ENCODE measurements around the gene TMPRSS9.

Gene TMPRSS9

DNA sequence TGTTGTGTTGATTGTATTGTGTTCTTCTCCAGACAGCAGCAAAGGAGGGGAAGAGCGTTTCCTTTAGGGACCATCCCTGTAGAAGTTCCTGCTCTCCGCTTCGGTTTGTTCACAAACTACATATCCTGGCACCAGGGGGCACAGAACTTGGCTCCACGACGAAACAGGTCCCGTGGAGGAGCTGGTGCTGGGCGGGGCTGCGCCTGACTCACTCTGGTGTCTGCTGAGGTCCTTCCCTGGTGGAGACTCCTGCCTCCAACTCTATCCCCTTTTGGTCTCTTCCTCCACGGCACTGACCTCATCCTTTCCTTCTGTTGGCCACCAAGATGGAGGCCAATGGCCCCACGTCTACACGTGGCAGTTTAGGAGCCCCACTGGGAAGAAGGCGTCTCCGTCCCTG lies 14.7 kb downstream of the TMPRSS9 start:
- Histone ChIP-seq H3K27me3 (ENCODE audit: control insufficient read depth, insufficient read depth, low read length) (no peaks in the 10 kb centered on the region), H3K4me3 (ENCODE audit: low read depth, low read length) (no peak overlapping the region), H3K4me1 (ENCODE audit: control insufficient read depth, insufficient read depth, low read length) (no peaks in the 10 kb centered on the region), H3K9me3 (ENCODE audit: control insufficient read depth, insufficient read depth, low read length) (no peaks in the 10 kb centered on the region), H3K9ac (ENCODE audit: low read depth, low read length) (no peak overlapping the region), H3K36me3 (ENCODE audit: control insufficient read depth, insufficient read depth, low read length) (no peaks in the 10 kb centered on the region)

GRCh38 chr19:2375353-2376121 lies 15.5 kb downstream of the TMPRSS9 start:
- Histone ChIP-seq H3K27me3 (ENCODE audit: control insufficient read depth, insufficient read depth, low read length) (no peaks in the 10 kb centered on the region), H3K36me3 (ENCODE audit: control insufficient read depth, insufficient read depth, low read length) (no peaks in the 10 kb centered on the region)

GRCh38 chr19:2376784-2377519 lies 16.9 kb downstream of the TMPRSS9 start:
- Histone ChIP-seq H3K9ac (ENCODE audit: low read depth, low read length) (no peak overlapping the region), H3K4me3 (ENCODE audit: low read depth, low read length) (no peak overlapping the region), H3K4me1 (ENCODE audit: control insufficient read depth, insufficient read depth, low read length) (no peaks in the 10 kb centered on the region), H3K27me3 (ENCODE audit: control insufficient read depth, insufficient read depth, low read length) (no peaks in the 10 kb centered on the region), H3K9me3 (ENCODE audit: control insufficient read depth, insufficient read depth, low read length) (no peaks in the 10 kb centered on the region), H3K36me3 (ENCODE audit: control insufficient read depth, insufficient read depth, low read length) (no peaks in the 10 kb centered on the region)

More at GRCh38 chr19:2375353-2376121, 15.5 kb downstream of the TMPRSS9 start:
- Histone ChIP-seq H3K9me3 (ENCODE audit: control insufficient read depth, insufficient read depth, low read length) (no peaks in the 10 kb centered on the region), H3K9ac (ENCODE audit: low read depth, low read length) (no peak overlapping the region), H3K4me3 (ENCODE audit: low read depth, low read length) (no peak overlapping the region), H3K4me1 (ENCODE audit: control insufficient read depth, insufficient read depth, low read length) (no peaks in the 10 kb centered on the region)

GRCh38 chr19:2380567-2380966 lies 20.5 kb downstream of the TMPRSS9 start:
- Histone ChIP-seq H3K9me3 (ENCODE audit: control insufficient read depth, insufficient read depth, low read length) (no peaks in the 10 kb centered on the region), H3K36me3 (ENCODE audit: control insufficient read depth, insufficient read depth, low read length) (no peaks in the 10 kb centered on the region), H3K4me3 (ENCODE audit: low read depth, low read length) (no peak overlapping the region), H3K27me3 (ENCODE audit: control insufficient read depth, insufficient read depth, low read length) (no peaks in the 10 kb centered on the region), H3K4me1 (ENCODE audit: control insufficient read depth, insufficient read depth, low read length) (no peaks in the 10 kb centered on the region), H3K9ac (ENCODE audit: low read depth, low read length) (no peak overlapping the region)

DNA sequence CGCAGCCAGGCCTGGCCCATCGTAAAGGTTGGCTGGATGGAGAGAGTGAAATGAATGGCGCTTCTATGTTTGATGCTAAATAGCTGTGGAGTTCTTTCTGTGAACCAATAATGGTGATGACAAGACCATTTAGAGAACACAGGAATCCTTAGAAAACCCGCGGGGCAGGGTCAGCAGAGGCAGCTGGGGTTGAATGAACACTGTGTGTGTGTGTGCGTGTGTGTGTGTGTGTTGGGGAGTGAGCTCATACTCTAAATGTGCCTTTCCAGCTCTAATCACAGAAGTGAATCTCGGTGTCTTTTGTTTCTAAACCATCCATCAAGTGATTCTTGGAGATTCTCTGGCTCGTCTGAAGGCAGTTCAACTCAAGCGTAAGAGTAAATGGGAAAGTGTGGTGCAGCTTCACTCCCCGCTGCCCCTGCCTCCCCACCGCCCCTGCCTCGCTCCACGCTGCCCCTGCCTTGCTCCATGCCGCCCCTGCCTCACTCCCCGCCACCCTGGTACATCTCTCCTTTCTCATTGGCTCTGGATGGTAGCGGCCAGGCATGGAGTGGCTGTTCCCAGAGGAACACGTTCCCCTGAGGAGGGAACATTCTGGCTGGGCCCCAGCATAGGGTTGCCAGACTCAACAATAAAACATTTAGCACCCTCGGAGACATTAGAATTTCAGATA lies 21.2 kb downstream of the TMPRSS9 start:
- no peak overlapping the region for H3K9ac ChIP-seq (ENCODE audit: low read depth, low read length)
- H3K36me3 ChIP-seq (ENCODE audit: control insufficient read depth, insufficient read depth, low read length) = no peaks in the 10 kb centered on the region
- H3K4me1 ChIP-seq (ENCODE audit: control insufficient read depth, insufficient read depth, low read length) = no peaks in the 10 kb centered on the region
- no peaks in the 10 kb centered on the region for H3K27me3 ChIP-seq (ENCODE audit: control insufficient read depth, insufficient read depth, low read length)
- no peaks in the 10 kb centered on the region for H3K9me3 ChIP-seq (ENCODE audit: control insufficient read depth, insufficient read depth, low read length)
- no peak overlapping the region for H3K4me3 ChIP-seq (ENCODE audit: low read depth, low read length)

GRCh38 chr19:2382530-2383222 lies 22.6 kb downstream of the TMPRSS9 start:
- Histone ChIP-seq H3K4me1 (ENCODE audit: control insufficient read depth, insufficient read depth, low read length) (no peaks in the 10 kb centered on the region), H3K4me3 (ENCODE audit: low read depth, low read length) (no peak overlapping the region), H3K9ac (ENCODE audit: low read depth, low read length) (no peak overlapping the region), H3K36me3 (ENCODE audit: control insufficient read depth, insufficient read depth, low read length) (no peaks in the 10 kb centered on the region), H3K9me3 (ENCODE audit: control insufficient read depth, insufficient read depth, low read length) (no peaks in the 10 kb centered on the region), H3K27me3 (ENCODE audit: control insufficient read depth, insufficient read depth, low read length) (no peaks in the 10 kb centered on the region)

DNA sequence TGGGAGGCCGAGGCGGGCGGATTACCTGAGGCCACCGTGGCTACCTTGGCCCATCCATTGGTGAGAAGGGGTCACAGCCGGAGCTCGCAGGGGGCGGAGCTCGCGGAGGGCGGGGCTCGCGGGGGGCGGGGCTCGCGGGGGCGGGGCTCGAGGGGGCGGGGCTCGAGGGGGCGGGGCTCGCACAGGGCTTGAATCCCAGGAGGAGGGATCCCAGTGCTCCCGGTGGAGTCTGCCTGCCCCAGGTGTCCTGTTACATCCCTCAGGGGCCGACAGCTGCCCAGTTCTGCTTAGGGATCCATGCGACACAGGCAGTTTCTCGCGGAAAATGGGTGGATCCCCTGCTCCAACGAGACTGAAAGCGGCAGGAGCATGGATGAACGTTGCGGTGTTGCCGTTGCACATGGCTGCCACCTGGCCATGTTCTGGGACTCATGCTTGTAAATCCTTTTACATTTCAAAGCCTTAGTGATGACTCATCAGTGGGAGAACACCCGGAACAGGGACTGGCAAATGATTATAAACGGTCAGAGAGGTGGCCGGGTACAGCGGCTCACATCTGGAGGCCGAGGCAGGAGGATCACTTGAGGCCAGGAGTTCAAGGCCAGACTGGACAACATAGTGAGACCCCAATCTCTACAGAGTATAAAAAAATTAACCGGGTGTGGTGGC lies 25.1 kb downstream of the TMPRSS9 start:
- no peak overlapping the region for H3K9ac ChIP-seq (ENCODE audit: low read depth, low read length)
- H3K27me3 ChIP-seq (ENCODE audit: control insufficient read depth, insufficient read depth, low read length) = no peaks in the 10 kb centered on the region
- H3K9me3 ChIP-seq (ENCODE audit: control insufficient read depth, insufficient read depth, low read length) = no peaks in the 10 kb centered on the region
- no peaks in the 10 kb centered on the region for H3K4me1 ChIP-seq (ENCODE audit: control insufficient read depth, insufficient read depth, low read length)
- no peak overlapping the region for H3K4me3 ChIP-seq (ENCODE audit: low read depth, low read length)
- no peaks in the 10 kb centered on the region for H3K36me3 ChIP-seq (ENCODE audit: control insufficient read depth, insufficient read depth, low read length)

DNA sequence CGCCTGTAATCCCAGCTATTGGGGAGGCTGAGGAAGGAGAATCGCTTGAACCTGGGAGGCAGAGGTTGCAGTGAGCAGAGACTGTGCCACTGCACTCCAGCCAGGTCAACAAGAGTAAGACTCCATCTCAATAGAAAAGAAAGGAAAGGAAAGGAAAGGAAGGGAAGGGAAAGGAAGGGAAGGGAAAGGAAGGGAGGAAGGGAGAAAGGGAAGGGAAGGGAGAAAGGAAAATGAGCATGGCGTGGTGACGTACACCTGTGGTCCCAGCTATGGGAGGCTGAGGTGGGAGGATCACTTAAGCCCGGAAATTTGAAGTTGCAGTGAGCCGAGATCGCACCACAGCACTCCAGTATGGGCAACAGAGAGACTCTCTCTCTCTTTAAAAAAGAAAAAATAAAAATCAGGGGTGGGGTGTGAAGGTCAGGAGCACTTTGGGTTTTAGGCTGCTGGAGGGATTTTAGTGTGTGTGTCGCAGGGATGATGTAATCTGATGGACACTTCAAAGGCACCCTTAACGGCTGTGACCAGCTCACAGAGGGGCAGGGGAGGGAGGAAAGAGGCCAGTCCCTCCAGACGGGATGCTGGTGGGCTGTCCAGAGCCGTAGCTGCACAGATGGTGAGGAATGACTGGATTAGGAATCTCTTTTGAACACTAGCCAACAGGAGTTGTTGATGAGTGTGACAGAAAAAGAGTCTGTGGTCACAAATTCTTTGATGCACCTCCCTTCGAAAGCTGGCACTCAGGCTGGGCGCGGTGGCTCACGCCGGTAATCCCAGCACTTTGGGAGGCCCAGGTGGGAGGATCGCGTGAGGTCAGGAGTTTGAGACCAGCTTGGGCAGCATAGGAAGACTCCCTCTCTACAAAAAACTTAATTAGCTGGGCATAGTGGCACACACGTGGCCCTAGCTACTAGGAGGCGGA lies 27.6 kb downstream of the TMPRSS9 start:
- Histone ChIP-seq H3K9ac (ENCODE audit: low read depth, low read length) (no peak overlapping the region), H3K36me3 (ENCODE audit: control insufficient read depth, insufficient read depth, low read length) (no peaks in the 10 kb centered on the region), H3K4me1 (ENCODE audit: control insufficient read depth, insufficient read depth, low read length) (no peaks in the 10 kb centered on the region), H3K9me3 (ENCODE audit: control insufficient read depth, insufficient read depth, low read length) (no peaks in the 10 kb centered on the region), H3K27me3 (ENCODE audit: control insufficient read depth, insufficient read depth, low read length) (no peaks in the 10 kb centered on the region), H3K4me3 (ENCODE audit: low read depth, low read length) (no peak overlapping the region)

DNA sequence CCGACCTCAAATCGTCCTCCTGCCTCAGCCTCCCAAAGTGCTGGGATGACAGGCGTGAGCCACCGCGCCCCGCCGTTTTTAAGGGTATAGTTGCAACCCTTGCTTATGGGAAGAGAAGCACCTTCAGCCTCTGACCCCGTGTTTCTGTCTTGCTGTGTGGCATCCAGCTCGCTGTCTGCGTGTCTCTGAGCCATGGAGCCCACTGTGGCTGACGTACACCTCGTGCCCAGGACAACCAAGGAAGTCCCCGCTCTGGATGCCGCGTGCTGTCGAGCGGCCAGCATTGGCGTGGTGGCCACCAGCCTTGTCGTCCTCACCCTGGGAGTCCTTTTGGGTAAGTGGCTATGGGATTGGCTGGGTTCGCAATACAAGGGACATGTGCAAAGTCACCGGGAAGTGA lies 29.5 kb downstream of the TMPRSS9 start:
- Histone ChIP-seq H3K27me3 (ENCODE audit: control insufficient read depth, insufficient read depth, low read length) (no peaks in the 10 kb centered on the region), H3K36me3 (ENCODE audit: control insufficient read depth, insufficient read depth, low read length) (no peaks in the 10 kb centered on the region), H3K9me3 (ENCODE audit: control insufficient read depth, insufficient read depth, low read length) (no peaks in the 10 kb centered on the region), H3K4me1 (ENCODE audit: control insufficient read depth, insufficient read depth, low read length) (no peaks in the 10 kb centered on the region), H3K4me3 (ENCODE audit: low read depth, low read length) (no peak overlapping the region), H3K9ac (ENCODE audit: low read depth, low read length) (no peak overlapping the region)

GRCh38 chr19:2391118-2391725 lies 31.2 kb downstream of the TMPRSS9 start:
- Histone ChIP-seq H3K4me1 (ENCODE audit: control insufficient read depth, insufficient read depth, low read length) (no peaks in the 10 kb centered on the region), H3K27me3 (ENCODE audit: control insufficient read depth, insufficient read depth, low read length) (no peaks in the 10 kb centered on the region), H3K4me3 (ENCODE audit: low read depth, low read length) (no peak overlapping the region), H3K9me3 (ENCODE audit: control insufficient read depth, insufficient read depth, low read length) (no peaks in the 10 kb centered on the region), H3K36me3 (ENCODE audit: control insufficient read depth, insufficient read depth, low read length) (no peaks in the 10 kb centered on the region), H3K9ac (ENCODE audit: low read depth, low read length) (no peak overlapping the region)

All from iPS-15b (cell line).